GM18519 (cell line): ENCODE results near the gene GNA14.
"Not testable (repeated sequence)": the region's sequence is repeated elsewhere in the genome, so short reads cannot be mapped to it uniquely, and the experiment has no call there.

ENCODE experiments used
- ATAC-seq: cut with Tn5 transposase; IDR thresholded peaks from one replicate; pipeline ENCODE4 v1.9.1; 2021; ENCODE audit warnings: mild to moderate bottlenecking, moderate library complexity; ENCODE audit not compliant: unreplicated experiment, low FRiP score

The GNA14 gene

DNA sequence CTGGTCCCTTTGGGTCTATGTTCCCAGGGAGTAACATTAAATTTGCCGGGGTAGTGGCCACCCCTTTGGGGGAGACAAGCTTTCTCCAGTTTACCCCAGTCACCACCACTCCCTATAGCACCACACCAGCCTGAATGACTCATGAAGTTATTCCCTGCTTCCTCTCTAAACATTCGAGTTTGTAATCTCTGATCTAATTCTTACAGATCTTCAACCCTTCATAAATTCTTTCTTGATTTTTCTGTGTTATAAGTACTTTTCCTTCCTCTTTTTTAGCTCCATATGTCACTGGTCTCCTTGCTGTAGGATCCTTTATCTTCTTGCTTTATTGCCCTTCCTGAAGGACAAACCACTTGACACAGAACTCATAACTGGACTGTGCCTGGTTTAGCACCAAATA lies 55.6 kb downstream of the GNA14 start:
- ATAC-seq: no peak

DNA sequence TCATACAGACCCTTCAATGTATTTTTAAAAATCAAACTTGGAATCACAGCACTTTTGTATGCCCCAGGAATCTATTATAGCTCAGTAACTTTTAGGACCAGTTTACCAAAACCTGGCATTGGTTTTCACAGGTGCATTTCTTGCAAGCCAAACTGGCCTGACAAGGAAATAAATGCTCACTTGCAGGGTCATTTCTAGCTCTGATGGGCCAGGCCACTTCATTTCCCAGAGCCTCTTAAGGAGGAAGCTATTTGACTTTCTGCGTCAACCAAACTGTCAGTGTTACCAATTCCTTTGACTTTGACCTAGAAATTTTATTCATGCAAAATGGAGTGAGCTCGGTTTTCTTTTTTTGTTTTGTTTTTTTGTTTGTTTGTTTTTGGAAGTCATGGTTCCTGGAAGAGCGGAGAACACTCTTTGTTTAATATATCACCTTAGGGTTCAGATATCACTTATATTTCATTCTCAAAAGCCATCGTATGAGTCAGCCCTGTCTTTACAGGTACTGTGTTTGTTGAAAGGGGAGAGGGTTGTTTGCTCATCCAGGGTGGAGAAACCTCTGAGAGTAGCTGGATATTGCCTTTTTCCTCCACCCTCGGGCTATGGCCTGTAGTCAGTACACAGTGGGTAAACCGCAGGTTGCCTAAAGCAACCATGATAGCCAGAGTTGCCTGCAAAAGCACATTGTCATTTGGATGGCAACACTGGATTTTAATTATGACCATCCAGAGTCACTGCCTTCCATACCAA lies 58.9 kb downstream of the GNA14 start:
- ATAC-seq: no peak

- ATAC-seq: no peak
These were observed 59.7 kb downstream of the GNA14 start for GRCh38 chr9:77588271-77588937.

GRCh38 chr9:77587851-77588250 lies 60.3 kb downstream of the GNA14 start:
- no peak for ATAC-seq

DNA sequence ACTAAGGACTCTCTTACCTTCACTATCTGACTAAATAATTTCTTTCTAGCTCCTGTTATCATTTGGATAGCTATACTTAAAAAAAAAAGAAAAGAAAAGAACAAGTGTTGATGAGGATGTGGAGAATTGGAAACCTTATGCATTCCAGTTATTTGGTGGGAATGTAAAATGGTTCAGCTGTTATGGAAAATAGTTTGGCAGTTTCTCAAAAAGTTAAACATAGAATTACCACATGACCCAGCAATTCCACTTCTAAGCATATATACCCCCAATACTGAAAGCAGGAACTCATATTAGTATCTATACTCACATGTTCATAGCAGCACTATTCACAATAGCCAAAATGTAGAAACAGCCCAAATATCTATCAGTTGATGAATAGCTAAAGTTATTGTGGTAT lies 61.1 kb downstream of the GNA14 start:
- ATAC-seq: no peak

GRCh38 chr9:77586591-77586990 lies 61.5 kb downstream of the GNA14 start:
- ATAC-seq: no peak

DNA sequence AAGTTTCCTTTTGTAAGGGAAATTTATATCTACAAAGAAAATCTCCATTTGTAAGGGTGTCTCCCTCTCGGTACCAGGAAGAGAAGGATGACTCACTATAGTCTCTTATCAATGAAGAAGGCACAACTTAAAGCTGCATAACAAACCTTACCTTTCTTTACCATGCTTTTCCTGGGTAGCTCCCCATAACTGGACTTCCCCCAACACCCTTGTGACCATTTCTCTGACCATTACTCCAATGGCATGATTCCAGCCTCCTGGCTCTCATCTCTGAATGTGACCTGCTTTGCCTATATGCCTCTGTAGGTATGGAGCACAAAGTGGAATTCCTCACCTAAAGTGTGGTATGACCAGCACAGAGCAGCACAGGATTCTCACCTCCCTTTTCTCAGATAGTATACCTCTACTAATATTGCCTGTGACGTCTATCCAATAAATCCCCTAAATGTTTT lies 62.8 kb downstream of the GNA14 start:
- ATAC-seq: no peak

- ATAC-seq: not testable (repeated sequence)
These were observed 63.2 kb downstream of the GNA14 start for GRCh38 chr9:77584927-77585326.

- ATAC-seq: no peak
These were observed 65.1 kb downstream of the GNA14 start for GRCh38 chr9:77582961-77583576.

DNA sequence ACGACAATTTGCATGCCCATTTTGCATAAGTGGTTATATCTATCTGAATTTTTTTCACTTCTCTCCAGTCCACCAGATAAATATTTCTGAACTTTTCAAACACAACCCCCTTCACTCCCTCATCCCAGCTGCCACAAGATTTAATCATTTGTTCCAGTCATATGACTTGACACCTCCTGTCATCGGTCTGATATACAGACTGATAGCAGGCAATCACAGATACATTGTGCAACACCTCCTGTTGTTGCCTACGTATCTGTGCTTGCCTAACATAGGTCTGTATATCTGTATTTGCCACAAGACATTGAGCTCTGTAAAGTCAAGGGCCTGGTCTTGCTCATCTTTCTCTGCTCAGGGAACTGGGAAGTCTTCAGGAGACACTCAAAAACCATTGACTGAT lies 65.6 kb downstream of the GNA14 start:
- ATAC-seq: no peak

DNA sequence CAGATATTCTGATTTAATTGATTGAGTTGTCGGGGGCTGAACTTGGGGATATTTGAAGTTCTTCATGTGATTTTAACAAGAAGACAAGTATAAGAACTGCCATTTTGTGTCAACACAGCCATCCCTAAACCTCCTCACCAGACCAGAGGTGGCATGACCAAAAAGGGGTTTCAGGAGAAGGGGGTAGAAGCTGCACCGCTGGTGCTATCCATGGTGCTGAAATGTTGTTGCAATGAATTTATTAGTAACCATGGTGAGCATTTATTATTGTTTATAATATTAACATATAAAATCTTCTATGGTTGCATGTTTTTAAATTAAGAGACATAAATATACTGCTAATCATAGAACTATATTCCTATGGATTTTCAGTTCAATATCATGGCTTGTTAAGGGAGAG lies 72.3 kb downstream of the GNA14 start:
- no peak for ATAC-seq

GRCh38 chr9:77569335-77569734 lies 78.8 kb downstream of the GNA14 start:
- no peak for ATAC-seq

GRCh38 chr9:77563174-77563573 lies 84.9 kb downstream of the GNA14 start:
- no peak for ATAC-seq

- ATAC-seq: no peak
These were observed 85.9 kb downstream of the GNA14 start for GRCh38 chr9:77562019-77562748.

- no peak for ATAC-seq
These were observed 86.6 kb downstream of the GNA14 start for GRCh38 chr9:77561331-77562018.

- ATAC-seq: no peak
These were observed 91.7 kb downstream of the GNA14 start for GRCh38 chr9:77556396-77556795.

- no peak for ATAC-seq
These were observed 93.5 kb downstream of the GNA14 start for GRCh38 chr9:77554586-77555105.

- ATAC-seq: no peak
These were observed 100.9 kb downstream of the GNA14 start for GRCh38 chr9:77547106-77547730.

- ATAC-seq: no peak
These were observed 101.7 kb downstream of the GNA14 start for GRCh38 chr9:77546376-77546950.
